GM10248 (cell line): ENCODE results near the gene PINLYP.

Experiments
- CTCF ChIA-PET: fragments of 300-600 bp; sonication (Branson Sonifier 250); formaldehyde crosslinking; extraction: SDS; loops from one replicate; lab custom pipeline; 2021; ENCODE audit warnings: antibody characterized with exemption; lab: Yijun Ruan, JAX
- POLR2A ChIA-PET: fragments of 350-650 bp; sonication (Branson Sonifier 250); formaldehyde crosslinking; extraction: SDS; loops from one replicate; lab custom pipeline; 2020; ENCODE audit warnings: antibody characterized with exemption; lab: Yijun Ruan, JAX
- DNase-seq: peaks from one replicate; pipeline ENCODE4 v3.0.0; 2012; ENCODE audit errors: extremely low spot score
- CTCF ChIP-seq: IDR thresholded peaks from 2 replicates; pipeline ENCODE4 v1.5.1; 2012; ENCODE audit warnings: mild to moderate bottlenecking, low read depth; ENCODE audit errors: extremely low read depth, missing control alignments, control extremely low read depth

Gene PINLYP

GRCh38 chr19:43619262-43620060, 43.9 kb downstream of the PINLYP start, which contains the start of gene ZNF428:
Gene ZNF428 (minus strand): TSS chr19:43619629. CDS start chr19:43614304, 5,325 bp downstream.
- TF ChIP-seq CTCF, result no peak
- DNase-seq, result peak; percentile 93
- POLR2A ChIA-PET, result no interaction called here
- CTCF ChIA-PET, result interaction anchor here (0.7 kb wide), 1 partner anchor 64 kb away, joined by 3 read pairs; no protein-coding TSS in a partner anchor

- no peak for DNase-seq
- TF ChIP-seq CTCF, result no peak
- CTCF ChIA-PET, result interaction anchor here (0.7 kb wide), 1 partner anchor 65 kb away, joined by 3 read pairs; no protein-coding TSS in a partner anchor
- POLR2A ChIA-PET, result interaction anchor here (0.6 kb wide), 1 partner anchor 1973 kb away, joined by 3 read pairs; no protein-coding TSS in a partner anchor
Observed at GRCh38 chr19:43620061-43621001, 44.7 kb downstream of the PINLYP start.

- ChIA-PET CTCF (interaction anchor here (0.9 kb wide), 1 partner anchor 15 kb away, joined by 3 read pairs; no protein-coding TSS in a partner anchor), POLR2A (no interaction called here)
- TF ChIP-seq CTCF, result no peak
- no peak for DNase-seq
Observed at GRCh38 chr19:43622070-43622469, 46.5 kb downstream of the PINLYP start.

GRCh38 chr19:43622956-43623355, 47.4 kb downstream of the PINLYP start:
- no peak for DNase-seq
- CTCF ChIA-PET, result no interaction called here
- TF ChIP-seq CTCF, result no peak
- POLR2A ChIA-PET, result no interaction called here

GRCh38 chr19:43623889-43624670, 48.5 kb downstream of the PINLYP start:
- DNase-seq, result no peak
- no peak for TF ChIP-seq CTCF
- ChIA-PET CTCF (interaction anchor here (1.0 to 1.4 kb wide), 2 partner anchors 44 to 121 kb away, joined by 3 read pairs; no protein-coding TSS in a partner anchor), POLR2A (no interaction called here)
